Loucy (cell line): ENCODE data around the gene LMOD1.

Source experiments
- H2AFZ ChIP-seq: fragments of 200-600 bp; sonication (generic); 2 replicates; pipeline ENCODE4 v1.6.0; 2016; ENCODE audit warnings: antibody characterized with exemption, mild to moderate bottlenecking, low read length, moderate library complexity
- H3F3A ChIP-seq: fragments of 200-600 bp; 2 replicates; pipeline ENCODE4 v1.6.0; 2016; ENCODE audit warnings: antibody characterized with exemption, low read depth, mild to moderate bottlenecking
- H3K27me3 ChIP-seq: fragments of 200-600 bp; sonication (generic); 2 replicates; pipeline ENCODE4 v1.6.1; 2014; ENCODE audit warnings: low read length, mild to moderate bottlenecking; ENCODE audit not compliant: insufficient read depth, poor library complexity, severe bottlenecking
- H3K36me3 ChIP-seq: fragments of 200-600 bp; sonication (generic); 2 replicates; pipeline ENCODE4 v1.6.1; 2016; ENCODE audit warnings: low read length; ENCODE audit not compliant: insufficient read depth
- H3K4me1 ChIP-seq: fragments of 200-600 bp; sonication (generic); 2 replicates; pipeline ENCODE4 v1.5.1; 2014; ENCODE audit warnings: low read length, mild to moderate bottlenecking; ENCODE audit not compliant: insufficient read depth, poor library complexity, severe bottlenecking
- H3K4me2 ChIP-seq: fragments of 200-600 bp; sonication (generic); 2 replicates; pipeline ENCODE4 v1.6.0; 2014; ENCODE audit warnings: antibody characterized with exemption, low read length, low read depth, mild to moderate bottlenecking; ENCODE audit not compliant: poor library complexity, severe bottlenecking
- H3K4me3 ChIP-seq: fragments of 200-600 bp; sonication (generic); 2 replicates; pipeline ENCODE4 v1.5.1; 2014; ENCODE audit warnings: low read length, mild to moderate bottlenecking, mixed read lengths; ENCODE audit not compliant: poor library complexity, severe bottlenecking
- H3K79me2 ChIP-seq: fragments of 200-600 bp; sonication (generic); 2 replicates; pipeline ENCODE4 v1.6.1; 2014; ENCODE audit warnings: low read length; ENCODE audit not compliant: insufficient read depth
- H3K9ac ChIP-seq: fragments of 200-600 bp; sonication (generic); 2 replicates; pipeline ENCODE4 v1.6.0; 2014; ENCODE audit warnings: mild to moderate bottlenecking, low read depth, low read length, moderate library complexity; ENCODE audit not compliant: poor library complexity, severe bottlenecking
- H3K9me2 ChIP-seq: fragments of 200-600 bp; sonication (generic); replicated peaks from 2 replicates; pipeline ENCODE4 v1.6.1; 2016; ENCODE audit warnings: low read depth, low read length, mixed read lengths
- H3K9me3 ChIP-seq: fragments of 200-600 bp; sonication (generic); 2 replicates; pipeline ENCODE4 v1.6.1; 2014; ENCODE audit warnings: mild to moderate bottlenecking, antibody characterized with exemption, low read length, low read depth; ENCODE audit not compliant: insufficient read depth
- H4K20me1 ChIP-seq: fragments of 200-600 bp; sonication (generic); 2 replicates; pipeline ENCODE4 v1.6.0; 2014; ENCODE audit warnings: antibody characterized with exemption, low read length, mild to moderate bottlenecking; ENCODE audit not compliant: insufficient read depth, poor library complexity, severe bottlenecking
- CTCF ChIP-seq: fragments of 200-600 bp; sonication (generic); conservative IDR thresholded peaks from 2 replicates; pipeline ENCODE4 v1.5.1; 2014; ENCODE audit warnings: mild to moderate bottlenecking, antibody characterized with exemption, low read length
- EZH2phosphoT487 ChIP-seq: fragments of 200-600 bp; IDR thresholded peaks from 2 replicates; pipeline ENCODE4 v1.6.1; 2018; ENCODE audit warnings: antibody characterized with exemption, mild to moderate bottlenecking, moderate library complexity, borderline replicate concordance

LMOD1 gene

DNA sequence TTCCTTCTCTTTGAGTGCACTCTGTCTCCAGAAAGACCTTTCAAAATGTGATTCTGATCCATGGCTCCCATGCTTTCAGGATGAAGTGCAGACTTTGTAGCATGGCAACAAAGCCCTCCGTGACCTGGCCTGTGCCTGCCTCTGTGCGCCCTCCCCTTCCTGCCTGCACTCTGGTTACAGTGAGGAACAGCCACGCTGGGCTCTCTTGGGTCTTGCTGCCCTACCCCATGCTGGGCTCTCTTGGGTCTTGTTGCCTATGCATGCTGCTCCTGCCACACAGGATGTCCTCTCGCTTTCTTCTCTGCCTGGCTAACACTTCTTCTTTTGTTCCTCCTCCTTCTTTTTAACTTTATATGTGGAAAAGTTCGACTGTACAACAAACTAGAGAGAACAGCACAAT, 28.0 kb downstream of the LMOD1 start:
- H3K36me3 ChIP-seq, result no peaks in the 10 kb centered on the region
- H3K27me3 ChIP-seq, result no peaks in the 10 kb centered on the region
- no peak overlapping the region for H3K9ac ChIP-seq
- no peak overlapping the region for H3K4me2 ChIP-seq
- H3K9me3 ChIP-seq, result no peaks in the 10 kb centered on the region
- no peaks in the 10 kb centered on the region for H3K9me2 ChIP-seq
- H3K79me2 ChIP-seq, result no peaks in the 10 kb centered on the region
- no peaks in the 10 kb centered on the region for H3F3A ChIP-seq
- H4K20me1 ChIP-seq, result no peaks in the 10 kb centered on the region
- H3K4me1 ChIP-seq, result peaks cover 11% of the 10 kb centered on the region
- TF ChIP-seq CTCF (no peak), EZH2phosphoT487 (no peak)
- H2AFZ ChIP-seq, result no peak overlapping the region
- H3K4me3 ChIP-seq, result no peak overlapping the region

- H4K20me1 ChIP-seq, result no peaks in the 10 kb centered on the region
- no peak overlapping the region for H3K4me3 ChIP-seq
- no peak overlapping the region for H3K9ac ChIP-seq
- no peak overlapping the region for H3K4me2 ChIP-seq
- H3K4me1 ChIP-seq, result peaks cover 11% of the 10 kb centered on the region
- no peak overlapping the region for H2AFZ ChIP-seq
- no peak for TF ChIP-seq CTCF
- no peak for TF ChIP-seq EZH2phosphoT487
- H3F3A ChIP-seq, result no peaks in the 10 kb centered on the region
- H3K79me2 ChIP-seq, result no peaks in the 10 kb centered on the region
- H3K9me3 ChIP-seq, result no peaks in the 10 kb centered on the region
- H3K9me2 ChIP-seq, result no peaks in the 10 kb centered on the region
- H3K36me3 ChIP-seq, result no peaks in the 10 kb centered on the region
- no peaks in the 10 kb centered on the region for H3K27me3 ChIP-seq
These were observed 28.9 kb downstream of the LMOD1 start for GRCh38 chr1:201917362-201918033.

DNA sequence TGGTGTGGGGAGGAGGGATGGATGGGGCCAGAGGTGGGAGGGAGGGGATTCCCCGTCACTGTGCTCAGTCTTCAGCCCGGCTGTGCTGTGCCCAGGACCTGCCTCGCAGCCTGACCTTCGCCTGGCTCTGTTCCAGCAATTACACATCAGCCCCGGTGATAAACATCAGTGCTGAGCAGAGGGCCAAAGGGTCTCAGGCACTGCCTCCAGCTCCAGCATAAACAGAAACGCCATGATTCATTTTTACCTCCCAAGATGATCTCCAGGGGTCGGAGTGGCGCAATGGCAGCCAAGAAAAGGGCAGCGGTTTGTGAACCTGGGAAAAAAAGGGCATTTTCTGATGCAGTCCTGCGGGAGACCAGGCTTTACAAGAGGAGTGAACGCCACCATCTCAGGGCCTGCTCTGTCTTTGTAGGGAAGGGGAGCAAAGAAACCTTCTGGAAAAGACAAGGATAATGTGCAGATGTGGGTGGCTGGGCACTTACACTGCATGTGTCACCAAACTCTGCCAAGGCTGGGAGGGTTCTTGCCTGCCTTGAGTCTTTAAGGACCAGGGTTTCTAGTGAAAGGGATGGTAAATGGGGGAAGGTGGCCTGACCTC, 29.6 kb downstream of the LMOD1 start:
- Histone ChIP-seq H2AFZ (no peak overlapping the region), H3K4me1 (peaks cover 11% of the 10 kb centered on the region), H3K9me2 (no peaks in the 10 kb centered on the region), H3F3A (no peaks in the 10 kb centered on the region), H3K9ac (no peak overlapping the region), H3K4me2 (no peak overlapping the region), H3K4me3 (no peak overlapping the region), H3K79me2 (no peaks in the 10 kb centered on the region), H3K9me3 (no peaks in the 10 kb centered on the region), H3K36me3 (no peaks in the 10 kb centered on the region), H4K20me1 (no peaks in the 10 kb centered on the region), H3K27me3 (no peaks in the 10 kb centered on the region)
- TF ChIP-seq EZH2phosphoT487 (no peak), CTCF (no peak)
